Measurements from ENCODE around the gene PMVK. TPM values are rescaled to one million over a fixed set of nuclear protein-coding genes. Genes with fewer than 3 reads are reported as not detected.

Gene PMVK
- total RNA-seq, 1 experiment from 2014 or later = 26.3 TPM

DNA sequence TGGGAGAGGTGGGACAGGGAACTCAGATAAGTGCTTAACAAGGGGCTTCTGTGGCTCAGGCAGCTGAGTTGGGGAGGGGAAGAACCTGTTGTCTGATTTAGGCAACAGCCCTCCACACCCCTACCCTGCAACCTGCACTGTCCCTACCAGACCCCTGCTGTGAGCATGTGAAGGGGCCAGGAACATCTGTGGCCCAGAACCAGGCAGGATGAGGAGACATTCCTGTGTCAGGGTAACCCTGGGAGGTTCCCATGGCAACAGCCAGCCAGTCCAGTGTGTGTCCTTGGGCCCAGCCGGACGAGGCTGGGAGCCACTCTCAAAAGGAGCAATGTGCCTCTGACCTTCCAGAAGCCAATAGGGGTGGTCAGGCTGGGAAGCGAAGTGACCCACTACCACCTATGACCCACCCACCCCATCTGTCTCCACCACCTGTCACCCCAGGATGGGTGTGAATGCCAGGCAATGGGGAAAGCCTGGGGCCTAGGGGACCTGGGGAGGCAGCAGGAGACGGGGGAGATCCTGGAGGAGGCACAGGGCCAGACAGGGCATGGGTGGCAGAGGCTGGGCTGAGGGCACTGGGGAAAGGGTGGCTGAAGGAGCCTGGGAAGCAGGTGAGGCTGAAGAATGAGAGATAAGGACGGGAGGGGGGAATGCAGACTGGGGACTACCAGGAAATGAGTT is 5.0 kb upstream of the PMVK start:
- H2BK12ac ChIP-seq (ENCODE audit: insufficient read length, low read depth, low read length) = no peak overlapping the region
- peak overlapping the region in 1 of 3 experiments; percentile 28; a peak in 2 of 7 replicates for H3K27ac Mint-ChIP-seq
- H4K5ac ChIP-seq (ENCODE audit: insufficient read length, low read depth, low read length) = no peak overlapping the region
- H3K4ac ChIP-seq (ENCODE audit: low read depth, low read length) = no peak overlapping the region
- H3K23ac ChIP-seq (ENCODE audit: insufficient read length, low read depth, low read length) = no peak overlapping the region
- H2AK5ac ChIP-seq (ENCODE audit: insufficient read length, low read length) = no peak overlapping the region
- no peak overlapping the region for H3K56ac ChIP-seq (ENCODE audit: insufficient read length, low read depth, low read length)
- peak; percentile 60 for DNase-seq
- no peaks in the 10 kb centered on the region for H3K79me1 ChIP-seq (ENCODE audit: insufficient read depth, low read depth, low read length, poor library complexity, severe bottlenecking)
- H2BK15ac ChIP-seq (ENCODE audit: low read depth, low read length) = no peak overlapping the region
- H3K9me3 ChIP-seq (ENCODE audit: control insufficient read depth, low read depth, low read length) = no peaks in the 10 kb centered on the region
- no peaks in the 10 kb centered on the region for H4K20me1 ChIP-seq (ENCODE audit: control insufficient read depth, insufficient read depth, insufficient read length)
- H4K91ac ChIP-seq (ENCODE audit: insufficient read length, low read depth, low read length) = no peak overlapping the region
- H3K23me2 ChIP-seq (ENCODE audit: insufficient read length, low read depth, low read length, poor library complexity, severe bottlenecking) = peaks cover 8% of the 10 kb centered on the region
- no CpG with 5 or more reads among the region's 5 CpGs for WGBS (ENCODE audit: extremely low coverage, insufficient read length, low lambda C conversion rate)
- H2AFZ ChIP-seq (ENCODE audit: low read length) = no peak overlapping the region
- H3K36me3 Mint-ChIP-seq (ENCODE audit: insufficient read depth in 1 of 3, low read depth in 3 of 3) = peaks cover 0 to 5% (median 0%) of the 10 kb centered on the region in 3 experiments; a peak in 3 of 7 replicates
- no peak overlapping the region for H2BK120ac ChIP-seq (ENCODE audit: low read depth, low read length, poor library complexity, severe bottlenecking)
- H3K18ac ChIP-seq (ENCODE audit: insufficient read length, low read depth, low read length) = no peak overlapping the region
- no peak overlapping the region for H4K8ac ChIP-seq (replicated peaks; ENCODE audit: insufficient read length, low read depth, low read length)
- H2BK20ac ChIP-seq (ENCODE audit: low read depth, low read length, poor library complexity, severe bottlenecking) = no peak overlapping the region
- H3K9me3 Mint-ChIP-seq = no peaks in the 10 kb centered on the region; a peak in 1 of 5 replicates
- peaks cover 3% of the 10 kb centered on the region; the same call in 1 of the 2 replicates for H3K4me1 ChIP-seq (ENCODE audit: insufficient read depth, low read length)
- no peak overlapping the region for H3K14ac ChIP-seq (ENCODE audit: insufficient read depth, low read length)
- H3T11ph ChIP-seq (ENCODE audit: low read length) = no peak overlapping the region
- no peaks in the 10 kb centered on the region for H3K79me2 ChIP-seq (ENCODE audit: insufficient read depth, low read length)
- no peak overlapping the region for H2BK5ac ChIP-seq (ENCODE audit: insufficient read length, low read length)
- no peak overlapping the region for H3K27ac ChIP-seq (ENCODE audit: insufficient read length, low read depth, low read length)
- TF ChIP-seq CTCF (conservative IDR thresholded peaks at IDR 0.05) = no peak
- H3K9ac ChIP-seq (ENCODE audit: extremely low read depth, insufficient read length, low read length) = no peak overlapping the region
- peaks cover 34 to 36% of the 10 kb centered on the region in 2 experiments for H3K4me1 Mint-ChIP-seq
- no peaks in the 10 kb centered on the region for H3K27me3 ChIP-seq (ENCODE audit: insufficient read depth, low read length)
- H3K4me2 ChIP-seq (ENCODE audit: insufficient read depth, insufficient read length, low read length) = no peak overlapping the region
- no peaks in the 10 kb centered on the region for H3K27me3 Mint-ChIP-seq (ENCODE audit: low read depth)
- H3K4me3 Mint-ChIP-seq = no peak overlapping the region; a peak in 1 of 5 replicates

Data from H9 (cell line).